GM23338 (cell line): ENCODE data around the gene APMAP. TPM values are rescaled to one million over a fixed set of nuclear protein-coding genes. Genes with fewer than 3 reads are reported as not detected.

Experiments used
- ATAC-seq: fragments of 200-7000 bp; cut with Tn5 transposase; 3 replicates; pipeline ENCODE4 v1.9.1; 2020
- DNase-seq: peaks from one replicate; pipeline ENCODE4 v3.0.0-alpha.2; 2015; ENCODE audit warnings: low spot score
- H2AFZ ChIP-seq: fragments of 200-600 bp; sonication (generic); 2 replicates; pipeline ENCODE4 v1.8.0; 2016; ENCODE audit warnings: antibody characterized with exemption, mild to moderate bottlenecking, moderate library complexity
- H3F3A ChIP-seq: fragments of 200-600 bp; sonication (generic); replicated peaks from 2 replicates; pipeline ENCODE4 v1.8.0; 2017; ENCODE audit warnings: antibody characterized with exemption, mixed run types, low read depth
- H3K27ac ChIP-seq: fragments of 200-600 bp; sonication (generic); 2 replicates; pipeline ENCODE4 v1.6.1; 2016; ENCODE audit warnings: low read depth
- H3K27me3 ChIP-seq: fragments of 200-600 bp; sonication (generic); 2 replicates; pipeline ENCODE4 v1.8.0; 2016; ENCODE audit warnings: mild to moderate bottlenecking, mixed run types, moderate library complexity; ENCODE audit not compliant: insufficient read depth
- H3K36me3 ChIP-seq: fragments of 200-600 bp; sonication (generic); 2 replicates; pipeline ENCODE4 v1.8.0; 2016; ENCODE audit warnings: mild to moderate bottlenecking; ENCODE audit not compliant: insufficient read depth
- H3K4me1 ChIP-seq: fragments of 200-600 bp; sonication (generic); 2 replicates; pipeline ENCODE4 v1.8.0; 2016; ENCODE audit warnings: mild to moderate bottlenecking, moderate library complexity; ENCODE audit not compliant: insufficient read depth
- H3K4me2 ChIP-seq: fragments of 200-600 bp; sonication (generic); 2 replicates; pipeline ENCODE4 v1.7.1; 2017; ENCODE audit warnings: mixed run types
- H3K4me3 ChIP-seq: fragments of 200-600 bp; sonication (generic); 2 replicates; pipeline ENCODE4 v1.6.1; 2016; ENCODE audit warnings: mixed run types
- H3K79me2 ChIP-seq: fragments of 200-600 bp; sonication (generic); replicated peaks from 2 replicates; pipeline ENCODE4 v1.8.0; 2017; ENCODE audit warnings: mild to moderate bottlenecking; ENCODE audit not compliant: insufficient read depth
- H3K9me2 ChIP-seq: fragments of 200-600 bp; sonication (generic); 2 replicates; pipeline ENCODE4 v1.8.0; 2017; ENCODE audit not compliant: insufficient read depth
- H4K20me1 ChIP-seq: fragments of 200-600 bp; sonication (generic); replicated peaks from 2 replicates; pipeline ENCODE4 v1.8.0; 2017; ENCODE audit warnings: mild to moderate bottlenecking; ENCODE audit not compliant: insufficient read depth
- H3K27ac Mint-ChIP-seq: 2 replicates; pipeline ENCODE4 v1.8.0; 2020; ENCODE audit warnings: inconsistent platforms, mild to moderate bottlenecking, moderate library complexity, mixed read lengths
- H3K27me3 Mint-ChIP-seq: 3 replicates; pipeline ENCODE4 v1.8.0; 2022; ENCODE audit warnings: low read depth, mild to moderate bottlenecking, moderate library complexity, mixed read lengths, inconsistent platforms; ENCODE audit not compliant: insufficient read depth, poor library complexity
- H3K36me3 Mint-ChIP-seq: 3 replicates; pipeline ENCODE4 v1.8.0; 2021; ENCODE audit warnings: low read depth, mild to moderate bottlenecking, inconsistent platforms, moderate library complexity, mixed read lengths
- H3K4me1 Mint-ChIP-seq: 3 replicates; pipeline ENCODE4 v1.8.0; 2020; ENCODE audit warnings: mild to moderate bottlenecking, inconsistent platforms, mixed read lengths
- H3K4me3 Mint-ChIP-seq: 3 replicates; pipeline ENCODE4 v1.8.0; 2021; ENCODE audit warnings: moderate library complexity, mild to moderate bottlenecking, inconsistent platforms, mixed read lengths
- H3K9me3 Mint-ChIP-seq: 3 replicates; pipeline ENCODE4 v1.8.0; 2020; ENCODE audit warnings: moderate library complexity, mild to moderate bottlenecking, inconsistent platforms, mixed read lengths
- CREB1 ChIP-seq: fragments of 250-450 bp; sonication (Bioruptor Pico); IDR thresholded peaks from 2 replicates; pipeline ENCODE4 v1.5.0; 2020; ENCODE audit warnings: low read depth, mild to moderate bottlenecking, moderate library complexity
- CTCF ChIP-seq, 2 experiments: fragments of 200-600 bp in 1 of 2; sonication (generic) in 1 of 2; conservative IDR thresholded peaks; 2 replicates each; pipeline versions ENCODE4 v1.5.1 to v1.6.1; 2016 to 2017; ENCODE audit warnings: antibody characterized with exemption in 2 of 2, low read depth in 2 of 2, mild to moderate bottlenecking in 2 of 2, moderate library complexity in 1 of 2
- ETS1 ChIP-seq: IDR thresholded peaks from 2 replicates; pipeline ENCODE4 v1.6.1; 2016; ENCODE audit warnings: antibody characterized with exemption
- EZH2 ChIP-seq: fragments of 200-600 bp; sonication (generic); IDR thresholded peaks from one replicate; pipeline ENCODE4 v1.8.0; 2017; ENCODE audit warnings: antibody characterized with exemption, mild to moderate bottlenecking, low read depth; ENCODE audit not compliant: unreplicated experiment
- EZH2phosphoT487 ChIP-seq: fragments of 200-600 bp; sonication (generic); IDR thresholded peaks from one replicate; pipeline ENCODE4 v1.8.1; 2018; ENCODE audit warnings: antibody characterized with exemption; ENCODE audit not compliant: unreplicated experiment
- JUNB ChIP-seq: IDR thresholded peaks from one replicate; pipeline ENCODE4 v1.6.1; 2016; ENCODE audit warnings: antibody characterized with exemption; ENCODE audit not compliant: unreplicated experiment
- NANOG ChIP-seq: IDR thresholded peaks from 2 replicates; pipeline ENCODE4 v1.6.1; 2016; ENCODE audit warnings: antibody characterized with exemption, borderline replicate concordance
- POLR2AphosphoS5 ChIP-seq: IDR thresholded peaks from 2 replicates; pipeline ENCODE4 v1.6.1; 2016; ENCODE audit warnings: antibody characterized with exemption, low read depth
- STAT1 ChIP-seq: IDR thresholded peaks from one replicate; pipeline ENCODE4 v1.6.1; 2016; ENCODE audit warnings: antibody characterized with exemption; ENCODE audit not compliant: unreplicated experiment
- ZNF114 ChIP-seq: fragments of 250-450 bp; sonication (Bioruptor Pico); IDR thresholded peaks from 2 replicates; pipeline ENCODE4 v1.5.0; 2020; ENCODE audit warnings: mild to moderate bottlenecking, moderate library complexity
- ZNF331 ChIP-seq: fragments of 250-450 bp; sonication (Bioruptor Pico); IDR thresholded peaks from 2 replicates; pipeline ENCODE4 v1.5.0; 2020; ENCODE audit warnings: low read depth, mild to moderate bottlenecking, moderate library complexity
- polyA plus RNA-seq: library from polyadenylated mRNA; unstranded; fragments of >200 nt; fragmentation: Nextera tagmentation; extraction: Ambion mirVana; gene quantifications from 2 replicates; pipeline ENCODE4 v1.2.1, GENCODE V29; 2016
- total RNA-seq: library from RNA; depleted of rRNA; stranded (reverse); fragments of >200 nt; shearing (Covaris generic); gene quantifications from 2 replicates; pipeline ENCODE4 v1.2.3, GENCODE V29; 2014
- TF ChIP-seq, protein P1 (sequence below): IDR thresholded peaks from one replicate; pipeline ENCODE4 v1.6.1; 2018; ENCODE audit warnings: antibody characterized with exemption; ENCODE audit not compliant: unreplicated experiment

APMAP gene
- total and polyA plus RNA-seq, 2 experiments from 2014 or later = 31.7 to 72.3 TPM

DNA sequence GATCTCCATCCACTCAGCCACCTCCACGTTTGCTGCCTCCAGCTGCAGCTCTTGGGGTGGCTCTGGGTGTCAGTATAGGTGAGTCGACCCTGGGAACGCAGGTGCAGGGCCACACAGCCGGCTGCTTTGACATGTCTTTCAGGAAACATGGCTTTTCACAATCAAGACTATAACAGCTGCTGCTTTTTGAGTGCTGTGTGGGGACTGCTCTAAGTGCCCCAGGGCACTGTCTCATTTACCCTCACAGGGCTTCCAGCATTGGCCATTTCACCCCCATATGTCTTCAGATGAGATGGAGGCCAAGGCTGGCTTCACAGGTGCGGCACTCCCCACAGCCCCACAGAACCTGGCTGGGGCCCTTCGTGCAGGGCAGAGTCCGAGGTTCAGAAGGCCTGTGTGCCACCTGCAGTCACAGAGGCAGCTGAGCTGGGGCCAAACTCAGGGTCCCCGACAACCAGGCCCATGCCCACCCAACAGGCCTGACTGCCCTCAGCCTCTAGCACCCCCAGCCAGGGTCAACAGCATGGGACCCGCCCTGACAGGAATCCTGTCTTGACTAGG is 58.4 kb downstream of the APMAP start (continued):
- TF ChIP-seq STAT1 (no peak), CTCF (conservative IDR thresholded peaks at IDR 0.05; ENCODE audit: low read depth in 2 of 2) (no peak)

DNA sequence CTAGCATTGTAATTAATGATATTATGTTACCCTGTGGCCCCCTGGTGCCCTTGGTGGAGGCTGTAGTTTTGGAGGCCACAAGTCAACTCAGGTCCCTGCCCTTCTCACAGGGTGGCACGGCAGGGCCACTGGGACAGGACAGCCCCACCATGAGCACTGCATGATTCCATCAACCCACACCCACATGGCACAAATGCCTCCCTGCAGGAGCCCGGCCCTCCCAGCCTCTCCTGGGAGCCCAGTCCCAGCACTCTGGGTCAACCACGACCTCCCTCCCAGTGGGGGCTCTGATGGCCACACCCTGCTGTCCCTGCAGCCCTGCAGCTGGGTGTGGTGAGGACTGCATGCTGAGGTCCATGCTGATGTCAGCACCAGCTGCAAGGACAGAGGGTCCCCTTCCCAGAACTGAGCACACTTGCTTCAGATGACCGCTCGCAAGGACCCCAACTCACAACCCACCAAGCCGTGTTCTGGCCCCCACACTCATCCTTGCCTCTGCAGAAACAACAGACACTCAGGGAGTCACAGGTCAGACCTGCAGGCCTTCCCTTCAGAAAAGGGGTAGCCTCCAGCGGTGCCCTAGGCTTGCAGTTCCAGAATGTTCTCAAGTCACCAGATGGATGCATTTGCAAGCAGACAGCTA is 59.2 kb downstream of the APMAP start:
- Histone ChIP-seq H3K4me3 (no peak overlapping the region), H3K27ac (no peak overlapping the region), H3K36me3 (no peaks in the 10 kb centered on the region), H3K9me2 (0 out of 2 replicates have a peak, but pooled peaks cover 5% of the 10 kb centered on the region), H3K79me2 (no peaks in the 10 kb centered on the region), H2AFZ (no peak overlapping the region), H3K27me3 (no peaks in the 10 kb centered on the region), H3K4me2 (no peak overlapping the region), H3K4me1 (no peaks in the 10 kb centered on the region), H4K20me1 (no peaks in the 10 kb centered on the region), H3F3A (no peaks in the 10 kb centered on the region)
- Mint-ChIP-seq H3K9me3 (peaks cover 22% of the 10 kb centered on the region), H3K4me3 (no peak overlapping the region), H3K27ac (no peak overlapping the region), H3K4me1 (peaks cover 13% of the 10 kb centered on the region; the same call in 2 of the 3 replicates), H3K36me3 (no peaks in the 10 kb centered on the region), H3K27me3 (no peaks in the 10 kb centered on the region)
- DNase-seq (no peak), ATAC-seq (no peak)
- no peak for TF ChIP-seq EZH2phosphoT487
- no peak for TF ChIP-seq CREB1 (CRISPR knock-in tag)
- TF ChIP-seq ZNF331 (CRISPR knock-in tag) = no peak
- no peak for TF ChIP-seq JUNB
- no peak for TF ChIP-seq CTCF (conservative IDR thresholded peaks at IDR 0.05; ENCODE audit: low read depth in 2 of 2)
- no peak for TF ChIP-seq ETS1
- TF ChIP-seq NANOG = no peak
- no peak for TF ChIP-seq STAT1
- TF ChIP-seq, protein P1, sequence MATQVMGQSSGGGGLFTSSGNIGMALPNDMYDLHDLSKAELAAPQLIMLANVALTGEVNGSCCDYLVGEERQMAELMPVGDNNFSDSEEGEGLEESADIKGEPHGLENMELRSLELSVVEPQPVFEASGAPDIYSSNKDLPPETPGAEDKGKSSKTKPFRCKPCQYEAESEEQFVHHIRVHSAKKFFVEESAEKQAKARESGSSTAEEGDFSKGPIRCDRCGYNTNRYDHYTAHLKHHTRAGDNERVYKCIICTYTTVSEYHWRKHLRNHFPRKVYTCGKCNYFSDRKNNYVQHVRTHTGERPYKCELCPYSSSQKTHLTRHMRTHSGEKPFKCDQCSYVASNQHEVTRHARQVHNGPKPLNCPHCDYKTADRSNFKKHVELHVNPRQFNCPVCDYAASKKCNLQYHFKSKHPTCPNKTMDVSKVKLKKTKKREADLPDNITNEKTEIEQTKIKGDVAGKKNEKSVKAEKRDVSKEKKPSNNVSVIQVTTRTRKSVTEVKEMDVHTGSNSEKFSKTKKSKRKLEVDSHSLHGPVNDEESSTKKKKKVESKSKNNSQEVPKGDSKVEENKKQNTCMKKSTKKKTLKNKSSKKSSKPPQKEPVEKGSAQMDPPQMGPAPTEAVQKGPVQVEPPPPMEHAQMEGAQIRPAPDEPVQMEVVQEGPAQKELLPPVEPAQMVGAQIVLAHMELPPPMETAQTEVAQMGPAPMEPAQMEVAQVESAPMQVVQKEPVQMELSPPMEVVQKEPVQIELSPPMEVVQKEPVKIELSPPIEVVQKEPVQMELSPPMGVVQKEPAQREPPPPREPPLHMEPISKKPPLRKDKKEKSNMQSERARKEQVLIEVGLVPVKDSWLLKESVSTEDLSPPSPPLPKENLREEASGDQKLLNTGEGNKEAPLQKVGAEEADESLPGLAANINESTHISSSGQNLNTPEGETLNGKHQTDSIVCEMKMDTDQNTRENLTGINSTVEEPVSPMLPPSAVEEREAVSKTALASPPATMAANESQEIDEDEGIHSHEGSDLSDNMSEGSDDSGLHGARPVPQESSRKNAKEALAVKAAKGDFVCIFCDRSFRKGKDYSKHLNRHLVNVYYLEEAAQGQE = no peak
- no peak for TF ChIP-seq EZH2
- no peak for TF ChIP-seq POLR2AphosphoS5
- TF ChIP-seq ZNF114 (CRISPR knock-in tag) = no peak
